Measurements from ENCODE around the gene SH3BGR. TPM values are rescaled to one million over a fixed set of nuclear protein-coding genes. Genes with fewer than 3 reads are reported as not detected.

The SH3BGR gene
- total RNA-seq, result 15.6 TPM

DNA sequence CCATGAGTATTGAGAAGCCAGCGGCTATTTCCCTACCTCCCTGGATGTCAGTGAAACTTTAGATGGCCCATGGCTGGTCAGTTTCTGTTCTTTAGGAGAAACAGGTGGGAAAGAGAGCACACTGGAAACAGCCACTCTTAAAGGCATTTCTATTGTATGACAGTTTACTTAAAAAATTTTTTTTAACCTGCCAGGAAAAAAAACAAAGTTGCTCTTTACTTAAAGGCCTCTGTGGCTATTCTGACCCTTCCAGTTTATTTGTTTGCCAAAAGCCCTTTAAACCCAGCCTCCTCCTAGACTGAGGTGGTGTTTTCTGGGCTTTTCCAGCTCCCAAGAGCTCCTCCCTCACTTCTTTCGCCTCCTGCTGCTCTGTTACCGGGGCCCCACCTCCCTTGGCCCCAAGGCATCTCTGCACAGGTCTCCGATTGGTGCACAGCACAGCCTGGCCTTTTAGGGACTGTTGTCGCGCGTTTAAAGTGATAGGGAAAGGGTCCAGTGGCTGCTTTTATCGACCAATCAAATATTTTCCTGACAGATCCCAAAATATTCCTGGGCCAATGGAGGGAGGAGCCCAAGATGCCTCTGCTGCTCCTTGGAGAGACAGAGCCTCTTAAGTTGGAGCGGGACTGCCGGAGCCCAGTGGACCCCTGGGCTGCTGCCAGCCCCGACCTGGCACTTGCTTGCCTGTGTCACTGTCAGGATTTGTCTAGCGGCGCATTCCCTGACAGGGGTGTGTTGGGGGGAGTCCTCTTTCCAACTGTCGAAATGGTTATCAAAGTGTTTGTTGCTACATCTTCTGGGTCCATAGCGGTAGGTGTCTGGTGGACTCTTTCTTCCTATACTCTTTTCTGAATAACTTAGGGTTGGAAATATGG, at the start of gene SH3BGR:
SH3BGR (plus strand) TSS at position 639 of the 875 bp plus-strand sequence; CDS start at position 766, 127 bp downstream.

GRCh38 chr21:39445321-39446269, 6.2 kb upstream of the SH3BGR start, which contains the start of gene LCA5L:
LCA5L (minus strand) TSS chr21:39445778; CDS start chr21:39428493, 17,285 bp downstream.

Other genes starting within 250 kb of the SH3BGR start
- 206 TPM for gene BRWD1, start 138.3 kb upstream of the SH3BGR start, total RNA-seq
- 273 TPM for gene HMGN1, start 102.9 kb upstream of the SH3BGR start, total RNA-seq
- 3.8 TPM for gene LCA5L, start 6.2 kb upstream of the SH3BGR start, total RNA-seq
- 7.9 TPM for gene B3GALT5, start 161.0 kb downstream of the SH3BGR start, total RNA-seq